Loucy (cell line): Measurements from ENCODE around the gene CORO1C.

Experiments used
- CTCF ChIP-seq: fragments of 200-600 bp; sonication (generic); conservative IDR thresholded peaks from 2 replicates; pipeline ENCODE4 v1.5.1; 2014; ENCODE audit warnings: mild to moderate bottlenecking, antibody characterized with exemption, low read length
- EZH2phosphoT487 ChIP-seq: fragments of 200-600 bp; IDR thresholded peaks from 2 replicates; pipeline ENCODE4 v1.6.1; 2018; ENCODE audit warnings: antibody characterized with exemption, mild to moderate bottlenecking, moderate library complexity, borderline replicate concordance

GRCh38 chr12:108609537-108610335, 121.6 kb downstream of the CORO1C start:
- no peak for TF ChIP-seq CTCF
- no peak for TF ChIP-seq EZH2phosphoT487
